ENCODE results near the gene PRR15L.
"Not testable (repeated sequence)": the region's sequence is repeated elsewhere in the genome, so short reads cannot be mapped to it uniquely, and the experiment has no call there.

Gene PRR15L

GRCh38 chr17:47935468-47935867, 22.2 kb downstream of the PRR15L start:
- not testable (repeated sequence) for DNase-seq (ENCODE audit: low read depth in 2 of 2)

DNA sequence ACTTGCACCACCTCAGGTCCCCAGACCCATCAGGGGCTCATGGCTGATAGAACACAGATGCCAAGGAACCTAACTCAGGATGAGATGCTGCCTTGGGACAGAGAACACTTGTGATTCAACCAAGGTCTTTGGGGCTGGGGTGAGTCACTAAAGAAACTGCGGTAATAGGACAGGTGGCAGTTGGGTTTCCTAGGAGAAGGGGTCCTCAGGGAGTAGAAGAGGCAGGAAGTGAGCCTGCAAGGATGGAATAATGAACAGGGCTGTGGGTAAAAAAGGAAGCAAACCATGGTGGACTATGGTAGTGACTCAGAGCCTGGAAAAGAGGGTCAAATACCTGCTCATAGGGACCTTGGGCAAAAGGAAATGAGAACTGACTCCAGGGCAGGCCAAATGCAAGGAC, 22.8 kb downstream of the PRR15L start:
- no peak for DNase-seq (ENCODE audit: low read depth in 2 of 2)

- DNase-seq (ENCODE audit: low read depth in 2 of 2), result no peak
These were observed 25.8 kb downstream of the PRR15L start for GRCh38 chr17:47931848-47932247.

GRCh38 chr17:47929218-47930000, 28.3 kb downstream of the PRR15L start:
- no peak for DNase-seq (ENCODE audit: low read depth in 2 of 2)

GRCh38 chr17:47928415-47928814, 29.3 kb downstream of the PRR15L start:
- DNase-seq (ENCODE audit: low read depth in 2 of 2), result no peak

DNA sequence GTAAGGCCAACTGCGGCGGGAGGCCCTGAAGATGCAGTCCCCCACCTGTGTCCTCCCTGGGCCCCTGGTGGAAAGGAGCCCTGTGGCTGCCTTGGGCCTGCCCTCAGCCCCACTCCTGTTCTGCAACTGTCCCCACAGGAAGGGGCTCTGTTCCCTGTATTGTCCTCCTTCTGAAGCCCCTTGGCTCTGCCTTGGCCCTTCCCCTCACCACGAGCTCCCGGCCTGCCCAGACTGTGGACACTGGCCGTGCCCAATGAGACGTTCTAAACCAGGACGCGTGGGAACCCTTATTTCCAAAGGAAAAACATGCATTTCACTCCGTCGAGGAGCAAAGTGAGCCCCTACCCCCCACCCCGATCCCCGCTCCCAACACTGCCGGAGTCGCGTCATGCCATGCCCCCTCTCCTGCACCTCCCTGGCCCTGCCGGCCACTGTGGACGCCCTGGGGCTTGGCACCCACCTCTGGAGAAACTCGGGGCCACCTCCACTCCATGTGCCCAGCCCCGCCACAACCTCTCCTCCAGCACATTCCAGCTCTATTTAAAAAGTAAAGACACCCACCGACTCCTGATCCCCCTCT, 29.8 kb downstream of the PRR15L start:
- DNase-seq (ENCODE audit: low read depth in 2 of 2), result no peak

GRCh38 chr17:47925678-47925988, 32.0 kb downstream of the PRR15L start:
- no peak for DNase-seq (ENCODE audit: low read depth in 2 of 2)

DNA sequence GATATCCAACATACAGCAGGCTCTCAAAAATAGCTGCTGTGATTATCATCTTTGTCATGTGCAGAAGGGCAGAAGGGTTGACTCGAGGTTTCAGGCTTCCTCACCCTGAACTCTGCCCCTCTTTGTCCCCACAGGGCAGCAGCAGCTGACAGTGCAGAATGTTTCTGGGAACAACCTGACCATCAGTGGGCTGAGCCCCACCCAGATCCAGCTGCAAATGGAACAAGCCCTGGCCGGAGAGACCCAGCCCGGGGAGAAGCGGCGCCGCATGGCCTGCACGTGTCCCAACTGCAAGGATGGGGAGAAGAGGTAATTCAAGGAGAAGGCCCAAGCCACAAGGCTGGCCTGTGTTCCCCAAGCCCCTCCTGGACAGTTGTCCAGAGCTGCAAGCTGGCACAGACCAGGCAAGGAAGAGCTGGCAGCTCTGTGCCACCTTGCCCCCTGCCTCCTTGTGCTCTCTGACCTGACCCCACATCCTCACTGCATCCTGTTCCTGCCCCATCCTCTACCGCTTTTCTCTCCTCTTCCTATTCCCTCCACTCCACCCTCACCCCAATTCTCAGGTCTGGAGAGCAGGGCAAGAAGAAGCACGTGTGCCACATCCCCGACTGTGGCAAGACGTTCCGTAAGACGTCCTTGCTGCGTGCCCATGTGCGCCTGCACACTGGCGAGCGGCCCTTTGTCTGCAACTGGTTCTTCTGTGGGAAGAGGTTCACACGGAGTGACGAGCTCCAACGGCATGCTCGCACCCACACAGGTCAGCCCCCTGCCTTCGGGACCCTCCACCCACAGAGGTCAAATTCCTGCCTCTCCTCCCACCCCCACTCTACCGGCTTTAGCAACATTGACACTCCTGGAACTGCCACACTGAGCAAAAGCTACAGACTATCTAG, 32.7 kb downstream of the PRR15L start:
- DNase-seq (ENCODE audit: low read depth in 2 of 2), result no peak

- not testable (repeated sequence) for DNase-seq (ENCODE audit: low read depth in 2 of 2)
These were observed 37.8 kb downstream of the PRR15L start for GRCh38 chr17:47919889-47920288.

GRCh38 chr17:47918991-47919390, 38.7 kb downstream of the PRR15L start:
- DNase-seq (ENCODE audit: low read depth in 2 of 2), result no peak

GRCh38 chr17:47918006-47918405, 39.7 kb downstream of the PRR15L start:
- DNase-seq (ENCODE audit: low read depth in 2 of 2), result no peak

DNA sequence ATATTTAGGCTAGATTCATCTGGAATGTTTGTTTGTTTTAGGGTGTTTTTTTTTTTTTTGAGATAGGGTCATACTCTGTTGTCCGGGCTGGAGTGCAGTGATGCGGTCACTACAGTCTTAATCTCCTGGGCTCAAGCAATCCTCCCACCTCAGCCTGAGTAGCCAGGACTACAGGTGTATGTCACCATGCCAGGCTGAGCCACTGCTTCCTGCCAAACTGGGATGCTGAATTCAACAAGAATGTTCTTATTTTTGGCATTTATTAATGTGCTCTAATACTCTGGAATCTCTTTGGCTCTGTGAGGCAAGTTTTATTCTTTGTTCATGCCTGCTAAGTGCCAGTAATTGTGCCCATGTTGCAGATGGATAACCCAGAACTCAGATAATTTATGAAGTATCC, 40.1 kb downstream of the PRR15L start:
- DNase-seq (ENCODE audit: low read depth in 2 of 2), result no peak

- no peak for DNase-seq (ENCODE audit: low read depth in 2 of 2)
These were observed 41.0 kb downstream of the PRR15L start for GRCh38 chr17:47916489-47917208.

- no peak for DNase-seq (ENCODE audit: low read depth in 2 of 2)
These were observed 41.8 kb downstream of the PRR15L start for GRCh38 chr17:47915776-47916398.

GRCh38 chr17:47914306-47914948, 43.3 kb downstream of the PRR15L start:
- no peak for DNase-seq (ENCODE audit: low read depth in 2 of 2)

GRCh38 chr17:47913050-47913449, 44.6 kb downstream of the PRR15L start:
- no peak for DNase-seq (ENCODE audit: low read depth in 2 of 2)

- no peak for DNase-seq (ENCODE audit: low read depth in 2 of 2)
These were observed 49.6 kb downstream of the PRR15L start for GRCh38 chr17:47907932-47908562.

- no peak for DNase-seq (ENCODE audit: low read depth in 2 of 2)
These were observed 51.2 kb downstream of the PRR15L start for GRCh38 chr17:47906443-47906842.

DNA sequence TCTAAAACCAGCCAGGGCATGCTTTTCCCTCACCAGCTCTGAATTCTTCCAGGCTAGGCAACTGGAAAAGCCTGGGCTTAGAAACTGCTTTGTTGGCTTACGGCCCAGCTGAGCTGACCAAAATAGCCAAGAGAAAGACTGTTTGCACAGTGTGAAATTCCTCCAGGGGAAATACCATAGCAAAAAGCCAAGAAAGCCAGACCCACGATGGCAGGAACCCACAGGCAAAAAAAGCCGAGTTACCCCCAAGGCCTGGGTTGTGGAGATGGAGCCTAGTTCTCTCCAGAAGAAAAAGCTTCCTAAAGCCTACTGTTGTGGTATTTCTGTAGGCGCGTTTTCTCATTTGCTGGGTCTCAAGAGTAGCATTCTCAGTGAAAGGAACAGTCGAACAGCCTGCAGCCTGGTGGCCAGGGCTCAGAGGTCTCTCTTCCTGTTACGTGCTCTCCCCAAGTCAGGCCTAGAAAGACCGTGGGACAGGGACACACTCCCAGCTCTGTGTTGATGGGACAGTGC, 52.4 kb downstream of the PRR15L start:
- no peak for DNase-seq (ENCODE audit: low read depth in 2 of 2)

GRCh38 chr17:47902039-47902744, 55.5 kb downstream of the PRR15L start:
- no peak for DNase-seq (ENCODE audit: low read depth in 2 of 2)
